ENCODE results near the gene RNASEH2A. TPM values are rescaled to one million over a fixed set of nuclear protein-coding genes. Genes with fewer than 3 reads are reported as not detected.
A peak's percentile ranks its signal among the peaks of the same experiment; 100 is the strongest.

Gene RNASEH2A
- total RNA-seq, 4 donors from 2014 or later: 7.1 to 19.2 (median 14.9) TPM

- WGBS, 2 donors: 7 to 12% methylated on average over 23 to 29 of the region's 43 CpGs
Measured at GRCh38 chr19:12777217-12778016, 29.0 kb upstream of the RNASEH2A start.

GRCh38 chr19:12778017-12778904 is 28.1 kb upstream of the RNASEH2A start:
- TF ChIP-seq CTCF (IDR thresholded peaks at IDR 0.05) (no peak), POLR2A (IDR thresholded peaks at IDR 0.05) (peak in 2 of 4 donors; percentile 26 to 54)
- H3K4me1 ChIP-seq: peaks cover 36 to 72% (median 43%) of the 10 kb centered on the region in 3 donors
- DNase-seq: no peak
- intact Hi-C loops (cut with DNase I): no loop called here
- H3K27ac ChIP-seq: peak overlapping the region; percentile 93 to 99 (median 98)
- H3K9me3 ChIP-seq: no peaks in the 10 kb centered on the region
- H3K36me3 ChIP-seq: no peaks in the 10 kb centered on the region
- WGBS, 2 donors: 0 to 4% methylated on average over 7 to 12 of the region's 44 CpGs
- no peaks in the 10 kb centered on the region for H3K27me3 ChIP-seq
- H3K4me3 ChIP-seq: peak overlapping the region; percentile 44 to 76 (median 68)

More at GRCh38 chr19:12777217-12778016, 29.0 kb upstream of the RNASEH2A start:
- peak overlapping the region; percentile 93 to 99 (median 98) for H3K27ac ChIP-seq
- H3K4me3 ChIP-seq: peak overlapping the region; percentile 44 to 76 (median 68)
- no peak for DNase-seq
- H3K27me3 ChIP-seq: no peaks in the 10 kb centered on the region
- TF ChIP-seq CTCF (IDR thresholded peaks at IDR 0.05) (peak; percentile 97 to 99 (median 97)), POLR2A (IDR thresholded peaks at IDR 0.05) (no peak)
- peaks cover 29 to 64% (median 37%) of the 10 kb centered on the region in 3 donors for H3K4me1 ChIP-seq
- H3K9me3 ChIP-seq: no peaks in the 10 kb centered on the region
- H3K36me3 ChIP-seq: peaks cover 0 to 5% (median 0%) of the 10 kb centered on the region in 3 donors
- intact Hi-C loops (cut with DNase I): no loop called here

- H3K27ac ChIP-seq: peak overlapping the region; percentile 93 to 99 (median 98)
- TF ChIP-seq POLR2A (IDR thresholded peaks at IDR 0.05) (no peak), CTCF (IDR thresholded peaks at IDR 0.05) (no peak)
- WGBS, 2 donors: 26 to 29% methylated on average over 3 to 6 of the region's 6 CpGs
- DNase-seq: no peak
- H3K9me3 ChIP-seq: no peaks in the 10 kb centered on the region
- H3K4me3 ChIP-seq: peak overlapping the region; percentile 44 to 76 (median 68)
- intact Hi-C loops (cut with DNase I): no loop called here
- H3K27me3 ChIP-seq: no peaks in the 10 kb centered on the region
- no peaks in the 10 kb centered on the region for H3K36me3 ChIP-seq
- peaks cover 42 to 78% (median 48%) of the 10 kb centered on the region in 3 donors for H3K4me1 ChIP-seq
Measured at GRCh38 chr19:12778905-12779161, 27.6 kb upstream of the RNASEH2A start.

- Histone ChIP-seq H3K36me3 (no peaks in the 10 kb centered on the region), H3K4me1 (peaks cover 47 to 81% (median 53%) of the 10 kb centered on the region in 3 donors), H3K27ac (peak overlapping the region; percentile 93 to 99 (median 98)), H3K27me3 (no peaks in the 10 kb centered on the region), H3K9me3 (no peaks in the 10 kb centered on the region), H3K4me3 (peak overlapping the region in 3 of 4 donors; percentile 66 to 76 (median 71))
- 13 to 57% methylated on average over 3 to 6 of the region's 15 CpGs for WGBS, 2 donors
- intact Hi-C loops (cut with DNase I): no loop called here
- no peak for DNase-seq
- TF ChIP-seq CTCF (IDR thresholded peaks at IDR 0.05) (no peak), POLR2A (IDR thresholded peaks at IDR 0.05) (peak in 1 of 4 donors; percentile 34)
Measured at GRCh38 chr19:12779162-12779993, 27.0 kb upstream of the RNASEH2A start.
